Stimulated activated CD8-positive, alpha-beta memory T cell treated with anti-CD3 and anti-CD28 coated beads, Interleukin-15, amount 100 ng/mL, for 4 hours (primary cell): ENCODE data around the gene MGAT4A.

Experiments used
- DNase-seq, 2 donors: peaks; one replicate each; pipeline ENCODE4 v3.0.0-alpha.2; 2020; ENCODE audit warnings: low read depth in 2 of 2

The MGAT4A gene

DNA sequence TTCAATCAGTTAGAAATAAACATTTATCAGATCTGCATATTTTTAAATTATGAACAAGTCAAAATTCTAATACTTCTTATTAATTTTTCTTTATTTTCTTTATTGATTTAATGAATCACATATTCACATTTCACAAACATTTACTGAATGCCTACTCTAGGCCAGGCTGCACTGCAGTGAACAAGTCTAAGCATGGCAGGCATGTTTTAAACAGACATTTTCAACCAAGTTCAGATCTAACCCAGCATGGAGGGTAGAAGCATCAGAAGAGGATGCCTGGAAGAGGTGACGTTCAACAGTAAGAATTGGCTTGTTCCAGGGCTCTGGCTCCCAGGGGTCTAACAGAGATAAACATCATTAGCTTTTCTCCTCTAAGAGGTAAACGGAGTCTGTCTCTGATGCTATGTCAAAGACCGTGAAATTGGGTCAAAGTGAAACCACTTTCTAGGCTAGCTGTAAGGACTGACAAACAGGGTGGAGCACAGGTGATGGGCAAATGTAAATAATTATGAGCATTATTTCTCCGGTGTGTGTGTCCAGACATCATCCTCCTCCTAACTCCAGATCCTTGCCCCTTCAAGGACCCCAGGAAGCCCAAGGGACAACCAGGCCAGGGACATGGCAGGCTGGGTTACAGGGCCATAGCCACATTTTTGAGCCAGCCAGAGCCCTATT lies 72.0 kb downstream of the MGAT4A start:
- no peak for DNase-seq

DNA sequence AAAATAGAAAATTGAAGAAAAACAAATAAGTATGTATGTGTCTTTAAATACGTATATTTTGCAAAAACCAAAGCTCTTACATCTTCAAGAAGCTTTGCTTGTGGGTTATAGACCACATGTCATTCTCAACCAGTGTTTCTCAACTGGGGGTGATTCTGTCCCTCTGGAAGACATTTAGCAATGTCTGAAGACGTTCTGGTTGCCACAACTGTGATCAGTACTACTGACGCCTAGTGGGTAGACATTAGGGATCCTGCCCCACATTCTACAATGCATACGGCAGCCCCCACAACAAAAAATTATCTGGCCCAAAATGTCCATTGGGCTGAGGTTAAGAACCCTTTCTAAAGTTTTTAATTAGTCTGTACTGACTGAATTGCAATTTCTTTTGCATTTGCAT lies 74.1 kb downstream of the MGAT4A start:
- DNase-seq = no peak

DNA sequence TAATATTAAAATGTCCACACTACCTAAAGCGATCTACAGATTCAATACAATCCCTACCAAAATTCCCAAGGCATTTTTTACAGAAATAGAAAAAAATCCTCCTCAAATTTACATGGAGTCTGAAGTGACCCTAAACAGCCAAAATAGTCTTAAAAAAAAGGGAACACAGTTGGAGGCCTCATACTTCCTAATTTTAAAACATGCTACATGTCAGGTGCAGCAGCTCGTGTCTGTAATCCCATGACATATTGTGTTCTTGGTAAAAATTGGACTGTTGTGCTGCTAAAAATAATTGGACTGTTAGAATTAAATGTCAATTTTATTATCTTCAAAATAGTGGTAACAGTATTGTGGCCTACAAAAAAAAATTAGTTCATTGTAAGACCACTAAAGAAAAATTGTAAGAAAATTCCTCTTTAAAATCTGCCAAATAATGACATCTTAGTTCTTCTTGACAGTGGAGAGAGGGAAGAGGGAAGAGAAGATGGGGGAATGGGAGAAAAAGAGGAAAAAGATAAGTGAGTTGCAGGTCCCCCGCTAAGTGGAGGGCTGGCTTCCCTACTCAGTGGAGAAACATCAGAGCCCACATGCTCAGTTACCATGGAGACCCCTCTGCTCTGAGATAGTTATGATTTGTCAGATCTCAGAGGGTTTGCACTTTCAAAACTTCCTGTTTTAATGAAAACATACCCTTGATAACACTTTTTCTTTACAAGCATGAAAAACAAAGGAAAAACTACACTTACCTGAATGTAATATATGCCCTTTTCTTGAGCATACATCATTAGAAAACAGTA lies 76.0 kb downstream of the MGAT4A start:
- no peak for DNase-seq

DNA sequence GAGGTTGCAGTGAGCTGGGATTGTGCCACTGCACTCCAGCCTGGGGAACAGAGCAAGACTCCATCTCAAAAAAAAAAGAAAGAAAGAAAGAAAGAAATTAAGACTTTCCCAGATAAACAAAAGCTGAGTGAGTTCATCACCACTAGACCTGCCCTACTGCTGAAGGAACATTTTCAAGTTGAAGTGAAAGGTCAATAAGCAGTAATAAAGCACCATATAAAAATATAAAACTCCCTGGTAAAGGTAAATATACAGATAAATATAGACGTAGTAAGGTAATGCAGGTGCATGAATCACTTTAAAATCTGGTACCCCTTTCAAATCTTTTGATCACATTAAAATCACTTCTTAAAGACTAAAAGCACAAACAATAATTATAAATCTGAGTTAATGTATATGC lies 79.9 kb downstream of the MGAT4A start:
- no peak for DNase-seq

DNA sequence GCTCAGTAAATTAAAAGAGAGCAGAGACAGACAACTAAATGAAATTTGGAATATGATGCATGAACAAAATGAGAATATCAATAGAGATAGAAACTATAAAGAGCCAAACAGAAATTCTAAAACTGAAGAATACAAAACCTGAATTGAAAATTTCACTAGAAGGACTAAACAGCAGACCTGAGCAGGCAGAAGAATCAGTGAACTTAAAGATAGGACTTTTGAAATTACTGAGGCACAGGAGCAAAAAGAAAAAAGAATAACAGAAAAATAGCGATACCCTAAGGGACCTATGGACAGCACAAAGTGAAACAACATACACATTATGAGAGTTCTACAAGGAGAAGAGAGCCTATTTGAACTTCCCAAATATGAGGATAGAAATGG lies 80.9 kb downstream of the MGAT4A start:
- no peak for DNase-seq

DNA sequence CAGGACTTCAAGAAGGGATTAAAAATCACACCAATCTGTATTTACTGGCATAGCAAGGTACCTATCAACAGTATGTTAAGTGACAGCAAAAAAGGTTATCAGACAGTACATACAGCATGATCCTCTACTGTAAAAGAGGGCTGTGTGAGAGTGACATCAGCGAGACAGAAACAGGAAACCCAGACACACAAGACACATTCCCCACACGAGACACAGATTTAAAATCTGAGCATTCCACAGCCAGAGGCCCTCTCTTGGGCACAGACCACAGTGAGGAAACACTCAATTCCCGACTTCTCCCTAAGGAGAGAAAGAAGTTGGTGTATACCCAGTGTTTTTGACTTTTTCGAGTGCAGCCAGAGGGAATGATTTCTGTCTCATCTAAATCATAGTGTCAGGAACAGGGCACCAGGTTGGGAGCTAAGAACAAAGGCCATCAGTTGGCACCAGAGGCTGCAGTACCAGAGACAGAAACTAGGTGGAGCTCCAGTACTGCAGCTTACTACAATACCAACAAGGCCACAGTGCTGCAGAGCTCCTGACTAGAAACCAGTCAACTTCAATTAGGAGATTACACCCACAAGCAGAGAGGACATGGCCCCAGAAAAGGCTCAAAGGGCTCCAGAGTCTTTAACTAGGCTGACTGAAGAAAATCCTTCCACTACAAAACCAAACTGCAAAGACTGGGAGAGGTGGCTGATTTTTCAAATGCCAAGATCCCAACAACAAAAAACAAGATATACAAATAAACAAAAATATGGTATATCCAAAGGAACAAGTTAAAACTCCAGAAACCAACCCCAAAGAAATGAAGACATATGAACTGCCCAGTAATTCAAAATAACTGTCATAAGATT lies 81.6 kb downstream of the MGAT4A start:
- peak; percentile 50 to 72 for DNase-seq

DNA sequence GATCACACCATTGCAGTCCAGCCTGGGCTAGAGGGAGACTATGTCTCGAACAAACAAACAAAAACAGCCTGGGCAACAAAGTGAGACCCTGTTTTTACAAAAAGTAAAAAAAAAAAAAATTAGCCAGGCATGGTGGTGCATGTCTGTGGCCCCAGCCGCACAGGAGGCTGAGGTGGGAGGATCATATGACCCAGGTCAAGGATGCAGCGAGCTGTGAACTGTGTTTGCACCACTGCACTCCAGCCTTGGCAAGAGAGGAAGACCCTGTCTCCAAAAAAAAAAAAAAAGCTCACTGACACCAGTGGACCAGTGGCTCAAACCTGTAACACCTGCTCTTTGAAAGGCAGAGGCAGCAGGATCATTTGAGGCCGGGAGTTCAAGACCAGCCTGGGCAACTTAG lies 82.5 kb downstream of the MGAT4A start:
- no peak for DNase-seq

DNA sequence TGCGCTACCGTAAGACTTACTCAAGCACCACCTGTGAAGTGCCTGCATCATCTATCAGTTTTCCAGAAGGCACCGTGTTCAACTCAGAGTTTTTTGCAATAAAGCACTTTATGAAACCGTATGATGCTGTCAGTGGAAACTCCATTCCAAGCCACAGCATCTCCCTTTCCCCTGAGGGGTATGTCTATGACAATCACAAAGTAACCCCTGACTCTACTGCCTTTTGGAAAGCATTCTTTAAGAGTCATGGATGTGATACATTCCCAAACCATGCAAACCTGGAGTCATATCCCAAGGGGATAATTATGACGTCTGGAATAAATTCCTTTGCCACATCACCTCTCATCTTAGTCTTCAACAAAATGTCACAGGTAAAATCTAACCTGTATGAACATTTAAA lies 83.3 kb downstream of the MGAT4A start:
- no peak for DNase-seq

DNA sequence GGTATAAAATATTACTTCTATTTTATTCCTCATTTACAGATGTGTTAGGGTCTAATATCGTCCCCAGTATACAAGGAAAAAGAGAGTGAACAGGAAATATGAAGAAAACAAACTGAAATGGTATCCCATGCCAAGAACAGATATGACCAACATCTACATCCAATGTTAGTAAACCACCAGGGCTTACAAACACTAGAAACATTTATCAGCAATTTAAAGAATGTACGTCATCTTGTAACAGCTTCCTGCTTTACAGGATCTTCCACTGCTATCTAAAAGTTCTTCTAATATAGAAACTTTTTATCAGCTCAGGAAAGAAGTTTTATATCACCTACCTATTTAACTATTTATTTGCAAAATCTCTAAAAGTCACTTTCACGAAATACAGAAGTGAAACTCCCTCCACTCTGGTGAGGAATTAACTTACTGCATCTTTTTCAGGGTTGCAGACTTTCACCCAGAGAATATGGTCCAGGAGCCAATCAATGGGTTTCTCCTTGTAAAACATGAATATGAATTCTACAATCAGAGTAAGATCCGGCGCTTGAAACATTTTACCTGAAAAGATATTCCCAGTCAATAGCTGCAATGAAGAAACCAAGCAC lies 87.3 kb downstream of the MGAT4A start:
- no peak for DNase-seq

DNA sequence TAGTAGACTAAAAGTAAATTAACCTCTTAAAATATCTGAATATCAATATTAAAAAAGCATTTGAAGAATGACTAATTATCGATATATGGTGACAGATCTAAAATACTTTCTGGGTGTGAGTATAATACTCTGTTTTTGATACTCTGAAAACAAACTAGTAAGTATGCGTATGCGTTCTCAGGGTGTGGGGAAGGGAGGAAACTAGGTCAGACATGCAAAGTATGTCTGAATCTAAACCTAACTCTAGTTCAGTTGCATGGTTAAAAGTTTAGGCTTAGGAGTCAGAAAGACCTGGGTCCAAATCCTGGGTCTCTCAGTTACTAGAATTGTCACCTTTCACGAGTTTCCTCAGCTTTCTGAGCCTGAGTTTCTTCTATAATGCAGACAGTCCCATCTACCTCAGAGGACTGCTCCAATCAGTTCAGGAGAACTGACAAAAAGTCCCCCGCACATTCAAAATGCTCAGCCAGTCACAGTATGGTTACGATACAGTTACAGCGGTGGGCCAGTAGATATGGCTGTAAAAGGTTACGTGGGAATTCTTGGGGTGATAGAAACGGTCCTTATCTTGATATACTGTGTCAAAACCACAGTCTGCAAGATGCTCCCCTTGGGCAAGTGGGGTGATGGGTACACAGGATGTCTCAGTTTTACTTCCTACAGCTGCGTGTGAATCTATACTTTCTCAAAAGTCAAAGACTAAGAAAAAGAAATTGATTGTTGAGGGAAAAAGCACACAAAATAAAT lies 93.4 kb downstream of the MGAT4A start:
- DNase-seq = no peak

DNA sequence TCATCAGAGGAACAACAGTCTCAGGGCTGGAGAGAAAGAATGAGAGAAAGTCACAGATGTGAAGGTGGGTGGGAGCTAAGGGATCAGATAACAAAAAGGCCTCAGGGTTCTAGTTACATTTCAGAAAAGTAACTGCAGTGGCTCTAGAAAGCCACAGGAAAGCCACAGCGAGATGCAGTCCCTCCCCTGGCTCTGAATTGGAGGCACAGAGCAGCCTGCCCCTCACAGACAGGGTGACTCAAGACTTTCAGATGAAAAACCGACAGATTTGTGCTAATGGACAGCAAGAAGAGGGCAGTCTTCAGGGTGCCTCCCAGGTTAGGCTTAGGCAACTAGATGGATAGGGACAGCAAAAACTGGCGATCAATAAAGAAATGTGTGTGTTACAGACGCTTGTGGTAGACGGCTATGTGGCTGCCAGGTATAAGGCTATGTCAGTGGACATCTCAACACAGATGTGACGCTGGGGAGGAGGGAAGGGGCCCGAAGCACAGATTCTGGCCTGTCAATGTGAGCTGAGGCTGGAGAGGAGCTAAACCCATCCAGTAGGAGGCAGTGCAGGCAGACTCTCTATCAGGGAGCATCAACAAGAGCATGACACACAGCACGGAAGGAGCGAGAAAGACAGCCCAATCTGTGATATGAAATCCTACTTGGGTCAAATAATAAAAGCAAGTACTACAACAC lies 96.4 kb downstream of the MGAT4A start:
- DNase-seq = no peak

DNA sequence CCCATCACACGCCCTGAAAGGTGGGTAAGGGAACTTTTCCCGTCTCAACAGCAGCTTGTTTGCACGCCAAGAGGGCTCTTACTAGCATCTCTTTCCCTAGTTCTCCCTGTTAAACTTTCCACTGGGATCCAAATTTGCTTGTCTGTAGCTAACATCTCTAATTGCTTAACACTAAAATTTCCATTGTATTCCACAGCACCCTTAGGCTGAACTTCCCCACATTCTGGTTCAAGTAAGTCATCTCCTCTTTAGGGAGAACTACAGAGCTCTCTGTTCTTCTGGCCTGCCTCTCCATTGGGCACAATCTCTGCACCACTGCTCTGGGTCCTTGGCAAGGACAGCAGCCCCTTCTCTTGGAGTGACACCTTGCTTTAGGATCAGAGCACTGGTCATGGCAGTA lies 98.6 kb downstream of the MGAT4A start:
- DNase-seq = no peak

DNA sequence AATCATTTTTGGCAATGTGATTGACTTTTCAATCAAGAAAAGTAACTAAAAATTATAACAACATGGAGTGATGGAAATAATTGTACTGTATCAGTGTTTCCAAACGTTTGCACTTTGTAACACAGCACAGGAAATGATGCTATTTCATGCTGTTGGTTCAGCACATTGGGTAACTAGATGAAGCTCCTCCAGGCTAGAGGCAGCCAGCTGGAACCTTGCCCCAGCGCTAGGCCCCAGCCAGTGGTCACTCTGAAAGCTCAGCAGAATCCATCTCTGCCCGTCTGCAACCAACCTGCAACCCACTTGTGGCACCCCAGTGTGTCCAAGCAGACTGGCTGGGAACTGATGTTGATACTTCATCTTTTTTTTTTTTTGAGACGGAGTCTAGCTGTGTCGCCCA lies 107.3 kb downstream of the MGAT4A start:
- DNase-seq = no peak

DNA sequence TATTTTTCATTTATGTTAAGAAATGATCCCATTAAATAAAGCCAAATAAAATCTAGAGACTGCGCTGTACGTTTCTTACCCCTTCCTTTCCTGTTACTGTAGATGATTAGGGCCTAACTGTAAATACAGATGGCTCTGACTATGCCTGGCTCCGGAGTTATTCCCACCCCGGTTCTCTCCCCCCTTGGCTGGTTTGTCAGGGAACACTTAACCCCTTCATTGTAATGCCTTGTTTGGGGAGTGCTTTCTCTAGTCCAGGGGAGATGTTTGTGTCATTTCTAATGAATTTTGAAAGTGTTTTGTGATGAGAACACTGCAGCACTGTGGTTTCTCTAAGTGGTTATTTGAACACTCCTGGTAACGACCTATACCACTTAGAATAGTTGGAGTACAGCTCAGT lies 113.8 kb downstream of the MGAT4A start:
- DNase-seq = no peak

DNA sequence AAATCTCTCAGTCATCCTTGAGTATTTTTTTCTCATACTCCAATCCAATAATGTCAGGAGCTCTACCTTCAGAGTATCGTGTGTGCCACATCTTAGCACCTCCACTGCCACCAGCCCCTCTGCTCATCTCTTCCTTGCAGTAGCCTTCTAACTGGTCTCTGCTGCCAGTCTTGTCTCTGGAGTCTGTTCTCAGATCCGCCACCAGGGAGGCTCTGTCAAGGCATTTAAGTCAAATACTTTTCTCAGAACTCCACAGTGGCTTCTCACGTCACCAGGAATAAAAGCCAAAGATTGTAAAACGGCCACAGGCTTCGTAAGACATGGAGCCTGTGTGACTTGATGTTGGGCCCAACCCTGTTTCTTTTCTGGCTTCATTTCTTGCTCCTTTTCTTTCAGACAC lies 115.5 kb downstream of the MGAT4A start:
- no peak for DNase-seq

DNA sequence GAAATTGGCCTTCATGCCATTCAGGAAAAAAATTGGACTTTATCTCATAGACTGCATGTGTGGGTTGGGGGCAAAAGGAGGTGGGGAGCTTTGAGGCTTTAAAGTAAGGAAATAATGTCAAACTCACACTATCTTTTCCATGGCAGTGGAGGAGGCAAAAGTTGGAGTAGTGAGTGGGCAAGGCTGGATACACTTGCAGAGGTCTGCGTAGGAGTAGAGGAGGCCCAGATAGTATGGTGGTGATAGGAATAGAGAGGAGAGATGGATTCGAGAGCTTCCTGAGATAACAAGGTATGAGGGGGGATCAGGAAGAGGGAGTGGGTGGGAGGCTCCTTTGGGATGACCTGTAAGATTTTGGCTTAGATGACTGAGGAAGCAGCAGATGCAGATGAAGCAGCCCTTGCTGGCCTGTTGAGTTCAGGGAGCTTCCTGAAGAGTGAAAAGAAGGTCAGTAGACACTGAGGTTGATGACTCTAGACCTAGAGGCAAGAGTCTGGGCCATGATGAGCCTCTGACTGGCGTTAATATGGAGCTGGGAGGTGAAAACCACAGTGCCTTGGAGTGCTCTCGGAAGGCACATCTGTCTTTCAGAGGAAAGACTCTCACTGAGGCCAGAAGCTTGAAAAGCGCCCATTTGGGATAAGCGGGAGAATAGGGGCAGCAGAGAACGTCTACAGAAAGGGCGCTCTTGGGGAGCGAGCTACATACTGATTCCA lies 116.8 kb downstream of the MGAT4A start:
- no peak for DNase-seq

DNA sequence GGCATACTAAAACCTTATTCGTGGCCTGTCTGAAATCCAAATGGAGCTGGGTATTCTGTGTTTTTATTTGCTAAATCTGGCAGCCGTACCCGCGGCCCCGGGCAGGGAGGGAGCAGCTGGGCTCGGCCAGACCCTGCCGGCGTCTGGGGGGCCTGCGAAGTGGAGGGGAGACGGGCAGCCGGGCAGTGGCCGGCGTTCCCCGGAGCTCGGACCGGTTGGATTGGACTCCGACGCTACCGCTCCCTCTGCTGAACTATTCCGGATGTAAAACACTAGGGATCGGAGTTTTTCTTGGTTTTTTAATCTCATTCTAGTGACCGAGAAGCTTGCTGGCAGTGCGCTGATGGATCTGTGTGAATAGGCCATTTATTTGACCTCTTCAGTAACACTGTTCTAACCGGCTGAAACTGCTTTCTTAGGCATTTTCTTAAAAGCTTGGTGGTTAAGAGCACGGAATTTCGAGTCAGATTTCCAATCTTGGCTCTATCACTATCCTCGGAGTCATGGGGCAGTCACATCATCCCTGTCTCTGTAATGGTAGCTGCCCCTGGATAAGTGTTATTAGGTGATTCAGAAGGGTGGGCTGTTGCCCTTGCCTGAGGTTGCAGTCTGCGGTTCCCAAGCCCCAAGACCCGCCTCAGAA lies 121.8 kb downstream of the MGAT4A start:
- DNase-seq = no peak

DNA sequence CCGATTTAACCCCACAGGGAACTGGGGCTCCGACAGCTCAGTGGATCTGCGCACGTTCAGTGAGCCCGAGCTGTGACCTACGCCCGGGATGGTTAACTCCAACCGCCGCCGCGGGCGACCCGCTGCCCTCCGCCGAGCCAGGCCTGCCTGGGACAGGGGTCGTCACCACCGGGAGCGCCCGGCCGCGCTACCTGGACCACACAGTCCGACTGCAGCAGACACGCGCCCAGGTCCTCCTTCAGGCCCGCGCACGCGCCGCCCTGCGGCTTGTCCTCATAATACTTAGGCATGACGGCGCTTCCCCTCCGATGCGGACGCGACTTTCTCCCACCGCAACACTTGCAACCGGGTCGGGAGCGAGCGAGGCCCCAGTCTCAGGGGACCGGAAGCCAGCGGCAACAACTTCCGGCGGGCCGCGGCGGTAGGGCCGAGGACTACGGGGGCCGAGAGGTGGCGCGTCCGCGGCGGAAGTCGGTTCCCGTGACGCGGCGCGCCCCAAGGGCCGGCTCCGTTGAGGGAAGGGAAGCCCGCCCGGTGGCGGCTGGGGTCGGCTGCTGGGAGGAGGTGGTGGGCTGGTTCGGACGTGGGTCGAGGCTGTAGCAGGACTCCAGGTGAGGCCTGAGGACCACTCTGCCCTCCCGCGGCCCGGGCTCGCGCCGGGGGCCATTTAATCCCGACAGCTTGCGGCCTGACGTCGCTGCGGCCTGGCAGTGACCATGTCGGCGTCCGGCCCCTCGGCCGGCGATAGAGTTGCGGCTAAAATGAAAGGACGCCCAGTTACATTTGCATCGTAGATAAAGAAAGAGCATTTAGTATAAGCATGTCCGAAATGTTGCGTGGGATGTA lies 122.6 kb downstream of the MGAT4A start, which contains the start of the genes COA5 and UNC50:
COA5 (minus strand) TSS at position 397 of the 846 bp plus-strand sequence; CDS start at position 290, 107 bp downstream.
UNC50 (plus strand) TSS at position 474 of the 846 bp plus-strand sequence. CDS start 1,171 bp downstream, outside the sequence.
- peak; percentile 71 to 77 for DNase-seq

DNA sequence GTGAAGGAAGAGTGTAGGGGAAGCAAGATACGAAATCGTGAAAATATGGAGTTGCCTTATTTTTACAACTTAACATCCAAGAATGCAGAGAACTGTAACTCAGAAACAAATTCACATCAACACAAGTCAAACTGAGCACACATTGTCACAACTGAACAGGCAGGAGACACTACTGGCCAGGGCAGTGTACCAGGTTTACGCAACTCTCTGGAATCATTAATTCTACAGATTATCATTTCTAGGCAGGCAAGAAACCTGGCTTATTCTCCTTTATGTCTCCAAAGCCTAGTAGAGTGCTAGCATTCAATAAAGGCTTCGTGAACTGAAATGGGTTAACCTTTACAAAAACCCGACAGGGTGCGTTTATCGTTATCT lies 123.2 kb downstream of the MGAT4A start:
- no peak for DNase-seq
